Osteocyte (in vitro differentiated cells): ENCODE measurements around the gene PLCB4. TPM values are rescaled to one million over a fixed set of nuclear protein-coding genes. Genes with fewer than 3 reads are reported as not detected.

ENCODE experiments used
- DNase-seq: peaks from one replicate; pipeline ENCODE4 v3.0.0; 2021; ENCODE audit warnings: mixed read lengths; ENCODE audit not compliant: unreplicated experiment; ENCODE audit errors: extremely low spot score
- H3K27ac Mint-ChIP-seq: one replicate; pipeline ENCODE4 v1.8.0; 2021; ENCODE audit warnings: mild to moderate bottlenecking, mixed read lengths; ENCODE audit not compliant: unreplicated experiment
- H3K27me3 Mint-ChIP-seq: one replicate; pipeline ENCODE4 v1.8.0; 2021; ENCODE audit warnings: mixed read lengths; ENCODE audit not compliant: unreplicated experiment
- H3K36me3 Mint-ChIP-seq: one replicate; pipeline ENCODE4 v1.8.0; 2021; ENCODE audit warnings: mixed read lengths; ENCODE audit not compliant: unreplicated experiment
- H3K4me1 Mint-ChIP-seq: one replicate; pipeline ENCODE4 v1.8.0; 2021; ENCODE audit warnings: mixed read lengths; ENCODE audit not compliant: unreplicated experiment
- H3K4me3 Mint-ChIP-seq: one replicate; pipeline ENCODE4 v1.8.0; 2021; ENCODE audit warnings: mild to moderate bottlenecking, moderate library complexity, mixed read lengths; ENCODE audit not compliant: unreplicated experiment
- H3K9me3 Mint-ChIP-seq: one replicate; pipeline ENCODE4 v1.8.0; 2021; ENCODE audit warnings: mixed read lengths; ENCODE audit not compliant: unreplicated experiment
- CTCF ChIP-seq: fragments of 200-600 bp; sonication (generic); IDR thresholded peaks from 2 replicates; pipeline ENCODE4 v1.5.0; 2021; ENCODE audit warnings: antibody characterized with exemption, mild to moderate bottlenecking, moderate library complexity
- total RNA-seq: library from RNA; stranded (reverse); gene quantifications from 2 replicates; pipeline ENCODE4 v1.2.1, GENCODE V29; 2021

PLCB4 gene
- total RNA-seq, 1 donor from 2014 or later = 5.3 TPM

DNA sequence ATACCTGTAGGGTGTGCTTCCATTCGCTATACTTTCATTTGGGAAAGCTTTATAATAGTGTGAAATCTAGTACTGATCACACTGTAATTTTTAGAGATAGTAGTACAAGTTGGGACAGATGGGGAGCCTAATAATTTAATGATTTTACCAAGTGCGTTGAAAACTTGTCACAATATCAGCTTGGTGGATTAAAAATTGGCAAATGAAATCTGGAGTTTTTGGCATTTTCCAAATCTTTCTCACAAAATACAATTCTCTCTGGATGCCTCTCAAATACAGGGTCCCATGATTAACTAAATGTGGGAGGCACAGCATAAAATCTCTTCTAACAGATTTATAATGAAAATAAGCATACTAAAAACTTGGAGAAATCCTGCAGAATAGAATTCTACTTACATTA lies 96.4 kb downstream of the PLCB4 start:
- Mint-ChIP-seq H3K9me3 (no peaks in the 10 kb centered on the region), H3K4me1 (peaks cover 6% of the 10 kb centered on the region), H3K27ac (no peak overlapping the region), H3K36me3 (peaks cover 3% of the 10 kb centered on the region), H3K4me3 (no peak overlapping the region), H3K27me3 (no peaks in the 10 kb centered on the region)
- TF ChIP-seq CTCF = no peak
- no peak for DNase-seq

DNA sequence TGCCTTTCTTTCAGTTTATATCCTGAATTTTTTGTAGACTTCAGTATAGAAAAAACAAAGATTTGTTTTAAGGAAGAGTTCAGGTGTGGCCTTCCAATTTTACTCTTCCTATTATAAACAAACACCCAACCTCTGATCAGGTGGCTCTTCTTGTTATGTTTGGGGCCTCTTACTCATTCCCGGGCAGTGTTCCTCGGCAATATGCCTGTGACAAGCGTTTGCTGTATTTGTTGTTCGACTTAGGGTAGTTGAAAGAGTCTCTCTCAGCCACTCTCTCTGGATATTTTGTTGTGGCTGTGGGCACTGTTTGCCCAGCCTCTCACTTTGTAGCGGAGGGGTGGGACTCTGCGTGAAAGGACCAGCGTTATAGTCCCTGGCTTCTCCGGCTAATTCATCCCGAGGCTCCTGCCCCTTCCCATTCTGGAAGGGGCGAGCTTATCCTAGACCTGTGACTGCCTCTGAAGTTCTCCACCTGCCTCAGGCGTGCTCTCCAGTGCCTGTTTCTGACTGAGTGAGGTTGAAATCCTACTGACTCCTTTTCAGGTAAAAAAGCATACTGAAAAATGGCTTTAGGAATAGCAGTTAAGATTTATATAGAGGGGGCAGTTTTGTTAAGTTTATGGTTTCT lies 97.4 kb downstream of the PLCB4 start:
- H3K27ac Mint-ChIP-seq = no peak overlapping the region
- H3K4me1 Mint-ChIP-seq = no peaks in the 10 kb centered on the region
- H3K4me3 Mint-ChIP-seq = no peak overlapping the region

GRCh38 chr20:9169409-9169808 lies 100.5 kb downstream of the PLCB4 start:
- Mint-ChIP-seq H3K4me3 (no peak overlapping the region), H3K27ac (no peak overlapping the region), H3K9me3 (no peaks in the 10 kb centered on the region), H3K27me3 (no peaks in the 10 kb centered on the region), H3K4me1 (no peaks in the 10 kb centered on the region), H3K36me3 (peaks cover 3% of the 10 kb centered on the region)
- no peak for DNase-seq
- no peak for TF ChIP-seq CTCF

More for the DNA sequence above, 97.4 kb downstream of the PLCB4 start:
- DNase-seq = no peak
- Mint-ChIP-seq H3K36me3 (peaks cover 3% of the 10 kb centered on the region), H3K9me3 (no peaks in the 10 kb centered on the region), H3K27me3 (no peaks in the 10 kb centered on the region)
- no peak for TF ChIP-seq CTCF

GRCh38 chr20:9172851-9173250 lies 104.0 kb downstream of the PLCB4 start:
- no peaks in the 10 kb centered on the region for H3K27me3 Mint-ChIP-seq
- no peak for DNase-seq
- H3K36me3 Mint-ChIP-seq = peaks cover 3% of the 10 kb centered on the region
- TF ChIP-seq CTCF = peak; percentile 37
- no peak overlapping the region for H3K4me3 Mint-ChIP-seq
- H3K9me3 Mint-ChIP-seq = no peaks in the 10 kb centered on the region
- H3K27ac Mint-ChIP-seq = no peak overlapping the region
- peaks cover 3% of the 10 kb centered on the region for H3K4me1 Mint-ChIP-seq

- no peak for TF ChIP-seq CTCF
- no peak overlapping the region for H3K4me3 Mint-ChIP-seq
Observed at GRCh38 chr20:9177278-9177677, 108.4 kb downstream of the PLCB4 start.

More at GRCh38 chr20:9177278-9177677, 108.4 kb downstream of the PLCB4 start:
- Mint-ChIP-seq H3K27me3 (no peaks in the 10 kb centered on the region), H3K27ac (no peak overlapping the region), H3K4me1 (peaks cover 12% of the 10 kb centered on the region), H3K36me3 (no peaks in the 10 kb centered on the region), H3K9me3 (no peaks in the 10 kb centered on the region)
- DNase-seq = no peak
